OCI-M2 (cell line): ENCODE data around the gene FZD10.

Source experiments
- DNase-seq: peaks from one replicate; lab custom pipeline; 2025; ENCODE audit not compliant: unreplicated experiment; lab: John Stamatoyannopoulos, UW

The FZD10 gene

GRCh38 chr12:130162267-130162666, at the start of gene FZD10:
Gene FZD10 (plus strand): TSS chr12:130162464. CDS start chr12:130162943, 479 bp downstream.
- DNase-seq = no peak

DNA sequence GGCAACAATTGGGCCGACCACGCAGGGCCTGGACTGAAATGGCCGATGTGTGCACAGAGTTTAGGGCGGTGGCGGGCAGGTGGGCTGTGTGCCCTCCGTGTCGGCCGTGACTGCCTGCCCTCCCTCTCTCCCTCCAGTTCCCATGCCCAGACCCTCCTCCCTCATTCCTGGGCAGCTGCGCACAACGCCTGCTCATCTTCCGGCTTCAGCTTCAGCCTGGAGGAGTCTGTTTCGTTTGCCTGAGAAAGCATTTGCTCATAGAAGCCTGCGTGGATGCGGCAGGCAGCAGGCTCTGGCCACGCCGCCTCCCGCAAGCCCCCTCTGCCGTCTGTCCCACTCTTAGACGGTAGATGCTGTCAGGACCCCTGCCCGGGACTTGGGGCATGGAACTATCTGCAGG, 47.3 kb upstream of the FZD10 start:
- no peak for DNase-seq

- no peak for DNase-seq
Measured at GRCh38 chr12:130115646-130116045, 46.6 kb upstream of the FZD10 start.

DNA sequence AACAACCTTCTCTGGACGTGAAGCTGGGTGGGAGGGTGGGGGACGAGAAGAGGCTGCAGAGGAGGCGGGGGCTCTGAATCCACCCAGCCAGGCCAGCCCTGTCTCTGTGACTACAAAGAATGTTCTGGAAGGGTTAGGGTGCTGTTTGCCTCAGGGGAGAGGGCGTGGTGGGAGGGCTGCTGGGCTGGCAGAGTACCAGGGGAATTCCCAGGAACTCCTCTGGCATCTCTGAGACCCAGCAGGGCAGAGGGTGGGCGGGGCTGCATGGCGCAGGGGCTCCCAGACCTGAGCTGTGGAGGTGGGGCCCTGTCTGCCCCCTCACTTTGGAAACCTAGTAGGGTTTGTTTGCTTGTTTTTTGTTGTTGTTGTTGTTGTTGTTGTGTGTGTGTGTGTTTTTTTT, 45.5 kb upstream of the FZD10 start:
- DNase-seq = no peak

- no peak for DNase-seq
Measured at GRCh38 chr12:130117233-130117632, 45.0 kb upstream of the FZD10 start.

- no peak for DNase-seq
Measured at GRCh38 chr12:130117701-130118100, 44.6 kb upstream of the FZD10 start.

GRCh38 chr12:130118181-130118580, 44.1 kb upstream of the FZD10 start:
- no peak for DNase-seq

- DNase-seq = no peak
Measured at GRCh38 chr12:130119241-130119861, 42.9 kb upstream of the FZD10 start.

- DNase-seq = no peak
Measured at GRCh38 chr12:130120012-130120805, 42.1 kb upstream of the FZD10 start.

- no peak for DNase-seq
Measured at GRCh38 chr12:130121226-130122000, 40.9 kb upstream of the FZD10 start.

DNA sequence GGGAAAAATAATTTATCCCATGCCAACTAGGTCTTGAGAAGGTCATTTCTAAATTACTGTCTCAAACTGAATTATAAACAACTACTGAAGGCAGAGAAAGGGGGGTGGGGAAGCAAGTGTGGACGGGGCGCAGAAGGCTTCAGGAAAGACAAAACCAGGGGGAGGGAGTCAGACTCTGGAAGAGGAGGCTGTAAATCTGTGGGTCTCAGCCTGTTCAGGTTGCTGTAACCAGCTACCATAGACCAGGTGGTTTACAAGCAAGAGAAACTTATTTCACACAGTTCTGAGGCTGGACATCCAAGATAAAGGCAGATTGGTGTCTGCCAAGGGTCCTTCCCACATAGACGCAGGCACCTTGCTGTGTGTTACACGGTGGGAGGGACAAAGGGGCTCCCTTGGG, 39.9 kb upstream of the FZD10 start:
- no peak for DNase-seq

DNA sequence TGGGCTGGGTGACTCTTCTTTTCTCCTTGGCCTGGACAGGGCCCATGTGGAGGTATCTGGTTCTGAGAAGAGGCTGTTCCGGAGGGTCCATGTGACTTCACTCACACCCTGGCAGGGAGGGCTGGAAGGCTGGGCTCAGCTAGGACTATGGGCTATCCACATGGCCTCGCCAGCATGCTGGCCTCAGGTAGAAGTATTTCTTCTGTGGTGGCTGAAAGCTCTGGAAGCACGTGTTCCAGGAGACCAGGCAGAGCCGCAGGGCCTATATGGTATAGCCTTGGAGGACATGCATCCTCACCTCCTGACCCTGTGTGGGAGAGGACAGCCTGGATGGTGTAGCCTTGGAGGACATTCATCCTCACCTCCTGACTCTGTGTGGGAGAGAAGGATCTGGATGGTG, 38.2 kb upstream of the FZD10 start:
- no peak for DNase-seq

GRCh38 chr12:130124605-130125244, 37.5 kb upstream of the FZD10 start:
- DNase-seq = no peak

GRCh38 chr12:130126023-130126432, 36.2 kb upstream of the FZD10 start:
- DNase-seq = no peak

- no peak for DNase-seq
Measured at GRCh38 chr12:130127532-130127911, 34.7 kb upstream of the FZD10 start.

DNA sequence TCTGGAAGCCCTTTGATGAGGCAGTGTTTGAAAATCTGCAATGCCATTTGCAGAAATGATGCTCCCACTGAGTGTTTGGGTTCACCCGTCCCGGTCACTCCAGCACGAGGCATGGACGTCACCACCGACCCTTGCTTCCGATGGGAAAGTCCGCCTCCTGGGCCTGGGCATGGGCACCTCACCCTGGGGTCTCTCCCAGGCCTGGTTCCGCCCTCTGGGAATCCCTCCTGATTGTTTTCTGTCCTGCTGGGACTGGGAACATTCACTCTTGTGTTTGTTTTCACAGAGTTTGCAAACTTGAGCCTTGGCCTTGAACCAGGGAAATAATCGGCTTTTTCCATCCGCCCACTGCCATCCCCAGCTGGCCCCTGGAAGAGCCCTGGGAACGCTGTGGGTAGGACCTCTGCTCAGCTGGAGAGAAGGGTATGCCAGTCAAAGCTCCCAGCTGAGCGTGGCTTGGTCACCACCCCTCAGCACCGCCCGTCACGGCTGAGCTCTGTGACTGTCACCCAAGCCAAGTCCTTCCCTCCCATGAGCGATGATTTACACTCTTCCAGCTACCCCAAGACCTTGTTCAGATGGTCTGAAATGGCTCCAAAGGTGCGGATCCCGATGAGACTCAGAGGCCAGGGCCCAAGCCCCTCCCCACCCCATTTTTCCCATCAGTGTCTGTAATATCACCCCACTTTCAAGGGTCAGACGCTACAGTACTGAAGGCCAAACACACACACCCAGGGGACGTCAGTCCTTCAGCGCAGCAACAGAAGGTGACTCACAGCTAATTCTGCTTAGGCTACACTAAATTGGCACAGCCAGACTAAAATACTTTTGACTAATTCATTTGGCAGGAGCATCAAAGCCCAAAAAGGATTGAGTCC, 34.1 kb upstream of the FZD10 start:
- no peak for DNase-seq

- no peak for DNase-seq
Measured at GRCh38 chr12:130128790-130129735, 33.2 kb upstream of the FZD10 start.

GRCh38 chr12:130130346-130130745, 31.9 kb upstream of the FZD10 start:
- DNase-seq = no peak

GRCh38 chr12:130131025-130131424, 31.2 kb upstream of the FZD10 start:
- no peak for DNase-seq
